ENCODE measurements around the gene CGNL1.

CGNL1 gene

GRCh38 chr15:57427367-57427821 lies 51.1 kb downstream of the CGNL1 start:
- TF ChIP-seq CTCF (IDR thresholded peaks at IDR 0.05; ENCODE audit: low read depth, low read length), result no peak
- no peak overlapping the region for H3K4me3 ChIP-seq (ENCODE audit: low read depth, low read length)

- TF ChIP-seq CTCF (IDR thresholded peaks at IDR 0.05; ENCODE audit: low read depth, low read length), result no peak
- no peak overlapping the region for H3K4me3 ChIP-seq (ENCODE audit: low read depth, low read length)
Observed at GRCh38 chr15:57432141-57432741, 55.9 kb downstream of the CGNL1 start.

- no peak for TF ChIP-seq CTCF (IDR thresholded peaks at IDR 0.05; ENCODE audit: low read depth, low read length)
- no peak overlapping the region for H3K4me3 ChIP-seq (ENCODE audit: low read depth, low read length)
Observed at GRCh38 chr15:57436166-57436565, 59.9 kb downstream of the CGNL1 start.

GRCh38 chr15:57436961-57437360 lies 60.7 kb downstream of the CGNL1 start:
- TF ChIP-seq CTCF (IDR thresholded peaks at IDR 0.05; ENCODE audit: low read depth, low read length), result no peak
- H3K4me3 ChIP-seq (ENCODE audit: low read depth, low read length), result no peak overlapping the region

- no peak for TF ChIP-seq CTCF (IDR thresholded peaks at IDR 0.05; ENCODE audit: low read depth, low read length)
- no peak overlapping the region for H3K4me3 ChIP-seq (ENCODE audit: low read depth, low read length)
Observed at GRCh38 chr15:57437564-57437963, 61.3 kb downstream of the CGNL1 start.

- H3K4me3 ChIP-seq (ENCODE audit: low read depth, low read length), result no peak overlapping the region
- no peak for TF ChIP-seq CTCF (IDR thresholded peaks at IDR 0.05; ENCODE audit: low read depth, low read length)
Observed at GRCh38 chr15:57438166-57438565, 61.9 kb downstream of the CGNL1 start.

GRCh38 chr15:57439128-57440027 lies 63.1 kb downstream of the CGNL1 start:
- TF ChIP-seq CTCF (IDR thresholded peaks at IDR 0.05; ENCODE audit: low read depth, low read length), result no peak
- H3K4me3 ChIP-seq (ENCODE audit: low read depth, low read length), result no peak overlapping the region
